ENCODE results near the gene SWI5.

GRCh38 chr9:128317629-128318028 is 41.6 kb downstream of the SWI5 start:
- TF ChIP-seq POLR2A (IDR thresholded peaks at IDR 0.05) (no peak), CTCF (IDR thresholded peaks at IDR 0.05) (no peak)
